IPS-18a (cell line): Measurements from ENCODE around the gene YIF1A.

Source experiments
- H3K27ac ChIP-seq: one replicate; pipeline ENCODE4 v1.5.1; 2013; ENCODE audit warnings: low read length
- H3K27me3 ChIP-seq: one replicate; pipeline ENCODE4 v1.6.1; 2013; ENCODE audit warnings: mild to moderate bottlenecking, low read length; ENCODE audit not compliant: control insufficient read depth, insufficient read depth
- H3K36me3 ChIP-seq: one replicate; pipeline ENCODE4 v1.6.1; 2013; ENCODE audit warnings: low read depth, low read length; ENCODE audit not compliant: control insufficient read depth
- H3K4me1 ChIP-seq: one replicate; pipeline ENCODE4 v1.6.1; 2013; ENCODE audit warnings: low read depth, low read length; ENCODE audit not compliant: control insufficient read depth
- H3K4me3 ChIP-seq: one replicate; pipeline ENCODE4 v1.5.1; 2013; ENCODE audit warnings: low read length
- H3K9ac ChIP-seq: one replicate; pipeline ENCODE4 v1.6.1; 2013; ENCODE audit warnings: mild to moderate bottlenecking, low read length, moderate library complexity
- H3K9me3 ChIP-seq: one replicate; pipeline ENCODE4 v1.6.1; 2013; ENCODE audit warnings: low read depth, low read length; ENCODE audit not compliant: control insufficient read depth

The YIF1A gene

GRCh38 chr11:66242095-66242765 is 46.7 kb downstream of the YIF1A start:
- Histone ChIP-seq H3K4me3 (no peak overlapping the region), H3K9ac (no peak overlapping the region), H3K9me3 (no peaks in the 10 kb centered on the region), H3K27me3 (no peaks in the 10 kb centered on the region), H3K27ac (no peak overlapping the region), H3K4me1 (no peaks in the 10 kb centered on the region), H3K36me3 (peaks cover 2% of the 10 kb centered on the region)

DNA sequence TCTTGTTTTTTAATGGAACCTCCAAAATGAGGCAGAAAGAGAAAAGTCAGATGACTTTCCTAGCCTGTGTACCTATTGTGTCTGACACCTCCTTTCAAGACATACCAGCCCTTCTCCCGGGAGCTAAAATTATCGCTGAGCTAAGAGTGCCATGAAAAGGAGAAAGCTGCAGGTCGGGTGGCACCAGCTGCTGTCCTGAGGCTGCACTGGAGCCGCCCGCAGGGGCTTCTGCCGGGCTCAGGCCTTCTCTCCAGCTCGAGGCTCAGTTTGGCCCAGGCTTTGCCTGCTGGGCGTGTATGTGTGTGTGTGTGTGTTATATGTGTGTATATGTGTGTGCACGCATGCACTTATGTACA is 48.2 kb downstream of the YIF1A start:
- no peak overlapping the region for H3K9ac ChIP-seq
- H3K4me3 ChIP-seq, result no peak overlapping the region
- no peak overlapping the region for H3K27ac ChIP-seq
- no peaks in the 10 kb centered on the region for H3K4me1 ChIP-seq
- H3K9me3 ChIP-seq, result no peaks in the 10 kb centered on the region
- no peaks in the 10 kb centered on the region for H3K27me3 ChIP-seq
- H3K36me3 ChIP-seq, result peaks cover 2% of the 10 kb centered on the region

GRCh38 chr11:66239998-66240780 is 48.8 kb downstream of the YIF1A start:
- no peak overlapping the region for H3K9ac ChIP-seq
- H3K4me3 ChIP-seq, result no peak overlapping the region
- H3K27me3 ChIP-seq, result no peaks in the 10 kb centered on the region
- no peaks in the 10 kb centered on the region for H3K4me1 ChIP-seq
- H3K36me3 ChIP-seq, result peaks cover 2% of the 10 kb centered on the region
- no peak overlapping the region for H3K27ac ChIP-seq
- no peaks in the 10 kb centered on the region for H3K9me3 ChIP-seq

DNA sequence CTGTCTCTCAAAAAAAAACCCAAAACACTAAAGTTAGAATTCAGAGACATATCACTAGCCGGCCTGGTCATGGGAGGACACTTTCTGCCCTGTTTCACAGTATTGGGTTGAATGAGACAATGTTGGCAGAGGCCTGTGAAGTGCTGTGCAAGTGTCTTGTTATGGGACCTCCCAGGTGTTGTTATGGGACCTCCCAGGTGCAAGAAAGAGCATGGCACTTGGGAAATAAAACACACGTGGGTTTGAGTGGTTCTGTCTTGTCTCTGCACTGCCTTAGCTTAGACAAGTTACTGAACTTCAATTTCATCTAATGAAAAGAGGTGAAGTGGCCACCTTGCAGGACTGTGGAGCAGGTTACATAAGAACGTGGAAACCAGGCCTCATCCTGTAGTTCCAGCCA is 49.4 kb downstream of the YIF1A start:
- Histone ChIP-seq H3K27ac (no peak overlapping the region), H3K36me3 (peaks cover 2% of the 10 kb centered on the region), H3K4me3 (no peak overlapping the region), H3K4me1 (no peaks in the 10 kb centered on the region), H3K9me3 (no peaks in the 10 kb centered on the region), H3K9ac (no peak overlapping the region), H3K27me3 (no peaks in the 10 kb centered on the region)

DNA sequence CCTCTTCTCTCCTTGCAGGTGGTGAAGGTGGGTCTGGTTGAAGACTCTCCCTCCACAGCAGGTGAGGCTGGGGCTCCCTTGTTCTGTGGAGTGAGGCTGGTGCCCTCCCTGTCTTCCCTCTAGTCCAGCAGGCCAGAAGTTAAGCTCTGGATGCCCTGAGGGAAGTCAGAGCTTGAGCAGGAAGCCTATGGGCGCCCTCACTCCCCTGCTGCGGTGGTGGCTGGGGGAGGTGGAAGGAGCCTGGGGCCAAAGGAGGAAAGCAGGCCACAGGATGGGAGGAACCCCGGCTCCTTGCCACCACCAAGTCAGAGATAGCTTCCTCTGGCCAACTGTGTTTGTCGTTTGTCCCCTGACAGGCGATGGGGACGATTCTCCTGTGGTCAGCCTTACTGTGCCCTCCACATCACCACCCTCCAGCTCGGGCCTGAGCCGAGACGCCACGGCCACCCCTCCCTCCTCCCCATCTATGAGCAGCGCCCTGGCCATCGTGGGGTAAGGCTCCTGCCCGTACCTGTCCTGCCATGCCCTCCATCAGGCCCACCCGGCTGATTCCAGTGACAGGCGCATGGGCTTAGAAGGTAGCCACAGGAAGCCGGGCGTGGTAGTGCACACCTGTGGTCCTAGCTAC is 50.0 kb downstream of the YIF1A start:
- no peak overlapping the region for H3K9ac ChIP-seq
- H3K36me3 ChIP-seq, result peaks cover 2% of the 10 kb centered on the region

DNA sequence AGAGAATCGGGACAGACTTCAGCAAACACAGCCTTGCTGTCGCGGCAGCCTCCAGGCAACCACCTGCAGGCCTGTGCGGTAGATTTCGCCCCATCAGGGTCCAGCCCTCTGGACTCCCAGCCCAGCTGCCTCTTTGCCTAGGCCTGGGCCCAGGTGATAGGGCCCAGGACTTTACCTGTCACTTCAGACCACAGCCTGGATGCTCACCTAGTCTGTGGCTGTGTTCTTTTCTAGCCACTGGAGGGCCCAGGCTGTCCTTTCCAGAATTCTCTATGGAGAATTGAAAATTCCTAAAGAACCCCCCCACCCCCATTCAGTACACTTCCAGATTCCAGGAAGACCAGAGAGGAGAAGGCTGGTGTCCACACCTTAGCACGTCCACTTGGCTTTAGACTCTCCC is 51.1 kb downstream of the YIF1A start:
- Histone ChIP-seq H3K27me3 (no peaks in the 10 kb centered on the region), H3K9me3 (no peaks in the 10 kb centered on the region), H3K27ac (no peak overlapping the region), H3K36me3 (peaks cover 2% of the 10 kb centered on the region), H3K9ac (no peak overlapping the region), H3K4me3 (no peak overlapping the region), H3K4me1 (no peaks in the 10 kb centered on the region)

More for the DNA sequence above, 50.0 kb downstream of the YIF1A start:
- no peaks in the 10 kb centered on the region for H3K27me3 ChIP-seq
- no peak overlapping the region for H3K4me3 ChIP-seq
- no peak overlapping the region for H3K27ac ChIP-seq
- H3K9me3 ChIP-seq, result no peaks in the 10 kb centered on the region
- H3K4me1 ChIP-seq, result no peaks in the 10 kb centered on the region

DNA sequence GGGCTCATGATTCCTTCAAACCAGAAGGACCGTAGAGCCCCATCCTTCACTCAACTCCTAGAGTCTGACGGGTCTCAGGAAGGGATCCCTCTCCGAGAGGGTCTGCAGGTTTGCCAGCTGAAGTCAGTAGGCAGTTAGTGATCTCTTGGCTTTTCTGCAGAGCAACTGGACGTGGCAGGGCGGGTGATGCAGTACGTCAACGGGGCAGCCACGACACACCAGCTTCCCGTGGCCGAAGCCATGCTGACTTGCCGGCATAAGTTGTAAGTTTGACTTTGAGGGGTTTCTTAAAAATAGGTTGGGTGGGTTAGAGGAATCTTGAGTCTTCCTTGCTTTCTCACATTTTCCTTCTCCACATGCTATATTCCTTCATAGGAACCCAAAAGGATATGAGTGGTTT is 53.8 kb downstream of the YIF1A start:
- no peak overlapping the region for H3K4me3 ChIP-seq
- peaks cover 2% of the 10 kb centered on the region for H3K36me3 ChIP-seq
- no peak overlapping the region for H3K9ac ChIP-seq
- H3K9me3 ChIP-seq, result no peaks in the 10 kb centered on the region
- H3K27ac ChIP-seq, result no peak overlapping the region
- H3K4me1 ChIP-seq, result peaks cover 11% of the 10 kb centered on the region
- no peaks in the 10 kb centered on the region for H3K27me3 ChIP-seq
